ENCODE data around the gene OOEP.

OOEP gene

GRCh38 chr6:73364121-73364520 is 5.6 kb downstream of the OOEP start:
- Histone ChIP-seq H3K79me2 (ENCODE audit: low read length) (no peaks in the 10 kb centered on the region), H3K4me2 (ENCODE audit: low read depth, low read length) (no peak overlapping the region), H3K27ac (ENCODE audit: low read length) (no peak overlapping the region), H4K20me1 (ENCODE audit: insufficient read depth, low read length) (no peaks in the 10 kb centered on the region), H3K9me2 (replicated peaks; ENCODE audit: insufficient read depth, low read length) (no peaks in the 10 kb centered on the region), H2AFZ (ENCODE audit: low read length) (no peak overlapping the region), H3K9me3 (replicated peaks; ENCODE audit: insufficient read depth, low read length) (no peaks in the 10 kb centered on the region), H3K4me3 (ENCODE audit: low read length) (no peak overlapping the region), H3K27me3 (replicated peaks; ENCODE audit: insufficient read depth, low read length) (no peaks in the 10 kb centered on the region), H3K4me1 (ENCODE audit: low read length) (no peaks in the 10 kb centered on the region), H3K9ac (ENCODE audit: low read length) (no peak overlapping the region), H3F3A (ENCODE audit: insufficient read depth, low read length) (no peaks in the 10 kb centered on the region), H3K36me3 (replicated peaks; ENCODE audit: insufficient read depth, low read length) (no peaks in the 10 kb centered on the region)
- no peak for DNase-seq
- no peak for TF ChIP-seq EZH2phosphoT487 (IDR thresholded peaks at IDR 0.05; ENCODE audit: low read length)
- no peak for TF ChIP-seq EZH2 (optimal IDR thresholded peaks at IDR 0.05; ENCODE audit: low read depth, low read length)
- TF ChIP-seq, protein P1, sequence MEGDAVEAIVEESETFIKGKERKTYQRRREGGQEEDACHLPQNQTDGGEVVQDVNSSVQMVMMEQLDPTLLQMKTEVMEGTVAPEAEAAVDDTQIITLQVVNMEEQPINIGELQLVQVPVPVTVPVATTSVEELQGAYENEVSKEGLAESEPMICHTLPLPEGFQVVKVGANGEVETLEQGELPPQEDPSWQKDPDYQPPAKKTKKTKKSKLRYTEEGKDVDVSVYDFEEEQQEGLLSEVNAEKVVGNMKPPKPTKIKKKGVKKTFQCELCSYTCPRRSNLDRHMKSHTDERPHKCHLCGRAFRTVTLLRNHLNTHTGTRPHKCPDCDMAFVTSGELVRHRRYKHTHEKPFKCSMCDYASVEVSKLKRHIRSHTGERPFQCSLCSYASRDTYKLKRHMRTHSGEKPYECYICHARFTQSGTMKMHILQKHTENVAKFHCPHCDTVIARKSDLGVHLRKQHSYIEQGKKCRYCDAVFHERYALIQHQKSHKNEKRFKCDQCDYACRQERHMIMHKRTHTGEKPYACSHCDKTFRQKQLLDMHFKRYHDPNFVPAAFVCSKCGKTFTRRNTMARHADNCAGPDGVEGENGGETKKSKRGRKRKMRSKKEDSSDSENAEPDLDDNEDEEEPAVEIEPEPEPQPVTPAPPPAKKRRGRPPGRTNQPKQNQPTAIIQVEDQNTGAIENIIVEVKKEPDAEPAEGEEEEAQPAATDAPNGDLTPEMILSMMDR (IDR thresholded peaks at IDR 0.05; ENCODE audit: low read length), result no peak

DNA sequence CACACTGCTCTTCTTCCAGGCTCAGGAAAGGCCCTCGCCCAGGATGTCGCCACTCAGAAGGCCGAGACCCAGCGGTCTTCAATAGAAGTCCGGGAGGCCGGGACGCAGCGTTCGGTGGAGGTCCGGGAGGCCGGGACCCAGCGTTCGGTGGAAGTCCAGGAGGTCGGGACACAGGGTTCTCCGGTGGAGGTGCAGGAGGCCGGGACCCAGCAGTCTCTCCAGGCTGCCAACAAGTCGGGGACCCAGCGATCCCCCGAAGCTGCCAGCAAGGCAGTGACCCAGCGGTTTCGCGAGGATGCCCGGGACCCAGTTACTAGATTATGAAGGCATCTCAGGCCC is 6.2 kb downstream of the OOEP start:
- H4K20me1 ChIP-seq (ENCODE audit: insufficient read depth, low read length), result no peaks in the 10 kb centered on the region
- TF ChIP-seq EZH2 (optimal IDR thresholded peaks at IDR 0.05; ENCODE audit: low read depth, low read length) (no peak), EZH2phosphoT487 (IDR thresholded peaks at IDR 0.05; ENCODE audit: low read length) (no peak)
- TF ChIP-seq, protein P1 (IDR thresholded peaks at IDR 0.05; ENCODE audit: low read length), result no peak
- H3F3A ChIP-seq (ENCODE audit: insufficient read depth, low read length), result no peaks in the 10 kb centered on the region
- H3K4me1 ChIP-seq (ENCODE audit: low read length), result no peaks in the 10 kb centered on the region
- no peaks in the 10 kb centered on the region for H3K9me3 ChIP-seq (replicated peaks; ENCODE audit: insufficient read depth, low read length)
- no peak overlapping the region for H3K27ac ChIP-seq (ENCODE audit: low read length)
- H3K27me3 ChIP-seq (replicated peaks; ENCODE audit: insufficient read depth, low read length), result no peaks in the 10 kb centered on the region
- H2AFZ ChIP-seq (ENCODE audit: low read length), result no peak overlapping the region
- no peaks in the 10 kb centered on the region for H3K9me2 ChIP-seq (replicated peaks; ENCODE audit: insufficient read depth, low read length)
- no peak overlapping the region for H3K4me2 ChIP-seq (ENCODE audit: low read depth, low read length)
- H3K9ac ChIP-seq (ENCODE audit: low read length), result no peak overlapping the region
- no peak for DNase-seq
- no peaks in the 10 kb centered on the region for H3K36me3 ChIP-seq (replicated peaks; ENCODE audit: insufficient read depth, low read length)
- no peak overlapping the region for H3K4me3 ChIP-seq (ENCODE audit: low read length)
- no peaks in the 10 kb centered on the region for H3K79me2 ChIP-seq (ENCODE audit: low read length)

DNA sequence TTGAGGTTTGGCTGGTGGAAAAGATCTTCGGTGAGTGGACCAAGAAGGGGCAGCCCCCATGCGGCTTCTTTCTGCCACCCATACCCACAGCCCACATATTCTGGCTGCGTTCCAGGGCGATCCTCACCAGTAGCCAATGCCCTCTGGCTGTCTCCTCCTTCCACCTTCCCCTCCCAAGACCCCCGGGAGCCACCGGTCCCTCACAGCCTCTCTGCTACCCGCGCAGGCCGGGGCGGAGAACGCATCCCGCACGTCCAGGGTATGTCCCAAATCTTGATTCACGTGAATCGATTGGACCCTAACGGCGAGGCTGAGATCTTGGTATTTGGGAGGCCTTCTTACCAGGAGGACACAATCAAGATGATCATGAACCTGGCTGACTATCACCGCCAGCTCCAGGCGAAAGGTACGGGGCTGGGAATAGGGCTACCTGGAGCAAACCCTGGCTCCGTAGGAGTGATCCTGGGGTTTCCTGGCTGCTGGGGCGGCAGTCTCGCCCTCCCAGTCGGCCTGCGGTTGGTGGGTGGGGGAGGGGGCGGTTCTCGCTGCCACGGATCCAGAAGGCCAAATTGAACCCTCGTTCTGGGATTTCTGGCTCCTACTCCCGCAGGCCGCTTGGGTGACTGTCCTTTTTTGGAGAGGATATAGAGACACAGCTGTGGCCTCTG is 6.7 kb downstream of the OOEP start:
- Histone ChIP-seq H3K9ac (ENCODE audit: low read length) (no peak overlapping the region), H3K27ac (ENCODE audit: low read length) (no peak overlapping the region), H3F3A (ENCODE audit: insufficient read depth, low read length) (no peaks in the 10 kb centered on the region), H3K9me2 (replicated peaks; ENCODE audit: insufficient read depth, low read length) (no peaks in the 10 kb centered on the region), H4K20me1 (ENCODE audit: insufficient read depth, low read length) (no peaks in the 10 kb centered on the region), H3K4me3 (ENCODE audit: low read length) (no peak overlapping the region), H3K79me2 (ENCODE audit: low read length) (no peaks in the 10 kb centered on the region), H2AFZ (ENCODE audit: low read length) (no peak overlapping the region), H3K27me3 (replicated peaks; ENCODE audit: insufficient read depth, low read length) (no peaks in the 10 kb centered on the region), H3K36me3 (replicated peaks; ENCODE audit: insufficient read depth, low read length) (no peaks in the 10 kb centered on the region), H3K4me2 (ENCODE audit: low read depth, low read length) (no peak overlapping the region), H3K4me1 (ENCODE audit: low read length) (no peaks in the 10 kb centered on the region), H3K9me3 (replicated peaks; ENCODE audit: insufficient read depth, low read length) (no peaks in the 10 kb centered on the region)
- DNase-seq, result no peak
- TF ChIP-seq EZH2phosphoT487 (IDR thresholded peaks at IDR 0.05; ENCODE audit: low read length), result no peak
- TF ChIP-seq, protein P1 (IDR thresholded peaks at IDR 0.05; ENCODE audit: low read length), result no peak
- no peak for TF ChIP-seq EZH2 (optimal IDR thresholded peaks at IDR 0.05; ENCODE audit: low read depth, low read length)

Measured in MM.1S (cell line).